Measurements from ENCODE around the gene RANBP17.

RANBP17 gene

DNA sequence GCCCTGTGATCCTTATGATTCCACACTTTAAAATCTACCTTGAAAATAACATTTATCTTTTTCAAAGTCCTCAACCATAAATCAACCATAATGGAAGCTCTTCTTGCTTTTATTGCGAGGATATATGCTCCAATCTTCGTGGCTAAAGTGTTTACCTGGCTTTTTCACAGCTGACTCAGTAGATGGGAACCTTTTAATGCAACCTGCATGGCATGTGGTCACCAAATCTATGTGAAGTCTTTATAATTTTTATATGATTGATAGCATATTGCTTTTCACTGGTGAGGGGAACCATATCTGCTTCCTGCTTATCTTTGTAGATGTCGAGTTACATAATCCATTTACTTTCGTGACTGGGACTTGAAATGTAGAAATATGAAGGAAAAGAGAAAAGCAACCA, 400.1 kb downstream of the RANBP17 start:
- Histone ChIP-seq H3K27me3 (ENCODE audit: control insufficient read depth in 1 of 2, insufficient read depth in 2 of 2, low read length in 2 of 2) (no peaks in the 10 kb centered on the region), H3K36me3 (ENCODE audit: control insufficient read depth in 2 of 2, insufficient read depth in 2 of 2, low read length in 2 of 2) (no peaks in the 10 kb centered on the region), H3K27ac (ENCODE audit: low read length) (no peak overlapping the region), H3K4me1 (ENCODE audit: control insufficient read depth, insufficient read depth, low read length) (no peaks in the 10 kb centered on the region), H3K9me3 (ENCODE audit: control insufficient read depth in 2 of 2, low read length in 2 of 2) (no peaks in the 10 kb centered on the region), H3K4me3 (ENCODE audit: low read length in 2 of 2) (no peak overlapping the region), H3K9ac (ENCODE audit: low read length in 2 of 2) (no peak overlapping the region)

DNA sequence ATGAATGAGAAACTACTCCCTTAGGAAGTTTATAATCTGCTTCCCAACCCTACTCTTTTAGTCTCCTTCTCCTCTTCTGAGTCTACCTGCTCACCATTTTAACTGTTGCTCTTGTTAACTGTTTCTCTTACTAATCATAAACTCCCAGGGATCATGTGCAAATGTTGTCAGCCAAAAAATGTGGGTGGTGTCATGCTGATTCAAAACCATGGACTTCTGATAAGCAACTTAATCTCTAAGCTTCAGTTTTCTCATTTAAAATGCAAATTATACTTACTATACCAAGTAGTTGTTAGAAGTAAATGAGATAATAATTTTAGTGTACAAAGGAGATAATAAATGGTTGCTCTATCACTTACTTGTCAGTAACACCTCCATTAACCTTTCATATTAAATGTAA, 401.4 kb downstream of the RANBP17 start:
- no peaks in the 10 kb centered on the region for H3K27me3 ChIP-seq (ENCODE audit: control insufficient read depth in 1 of 2, insufficient read depth in 2 of 2, low read length in 2 of 2)
- H3K4me1 ChIP-seq (ENCODE audit: control insufficient read depth, insufficient read depth, low read length): no peaks in the 10 kb centered on the region
- H3K4me3 ChIP-seq (ENCODE audit: low read length in 2 of 2): no peak overlapping the region
- no peak overlapping the region for H3K27ac ChIP-seq (ENCODE audit: low read length)
- H3K36me3 ChIP-seq (ENCODE audit: control insufficient read depth in 2 of 2, insufficient read depth in 2 of 2, low read length in 2 of 2): no peaks in the 10 kb centered on the region
- no peaks in the 10 kb centered on the region for H3K9me3 ChIP-seq (ENCODE audit: control insufficient read depth in 2 of 2, low read length in 2 of 2)
- H3K9ac ChIP-seq (ENCODE audit: low read length in 2 of 2): no peak overlapping the region

DNA sequence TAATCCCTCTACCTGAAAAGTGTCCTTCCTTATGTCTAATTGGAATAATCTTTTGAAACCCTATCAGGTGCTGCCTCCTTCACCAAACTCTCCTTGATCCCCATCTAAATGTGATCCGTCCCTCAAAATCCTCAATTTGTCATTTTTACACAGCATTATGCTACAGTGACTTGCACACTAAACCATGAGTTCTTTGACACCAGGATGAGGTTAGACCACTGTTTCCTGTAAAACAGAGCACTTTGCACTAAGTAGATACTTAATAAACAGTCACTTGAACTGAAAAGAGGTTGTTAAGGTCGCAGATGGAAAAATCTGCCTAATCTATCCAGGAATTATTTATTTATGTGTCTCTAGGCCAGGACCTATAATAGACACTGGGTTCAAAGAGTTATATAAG, 403.0 kb downstream of the RANBP17 start:
- no peaks in the 10 kb centered on the region for H3K36me3 ChIP-seq (ENCODE audit: control insufficient read depth in 2 of 2, insufficient read depth in 2 of 2, low read length in 2 of 2)
- H3K27ac ChIP-seq (ENCODE audit: low read length): no peak overlapping the region
- no peaks in the 10 kb centered on the region for H3K4me1 ChIP-seq (ENCODE audit: control insufficient read depth, insufficient read depth, low read length)
- H3K9ac ChIP-seq (ENCODE audit: low read length in 2 of 2): no peak overlapping the region
- no peak overlapping the region for H3K4me3 ChIP-seq (ENCODE audit: low read length in 2 of 2)
- no peaks in the 10 kb centered on the region for H3K27me3 ChIP-seq (ENCODE audit: control insufficient read depth in 1 of 2, insufficient read depth in 2 of 2, low read length in 2 of 2)
- H3K9me3 ChIP-seq (ENCODE audit: control insufficient read depth in 2 of 2, low read length in 2 of 2): no peaks in the 10 kb centered on the region

DNA sequence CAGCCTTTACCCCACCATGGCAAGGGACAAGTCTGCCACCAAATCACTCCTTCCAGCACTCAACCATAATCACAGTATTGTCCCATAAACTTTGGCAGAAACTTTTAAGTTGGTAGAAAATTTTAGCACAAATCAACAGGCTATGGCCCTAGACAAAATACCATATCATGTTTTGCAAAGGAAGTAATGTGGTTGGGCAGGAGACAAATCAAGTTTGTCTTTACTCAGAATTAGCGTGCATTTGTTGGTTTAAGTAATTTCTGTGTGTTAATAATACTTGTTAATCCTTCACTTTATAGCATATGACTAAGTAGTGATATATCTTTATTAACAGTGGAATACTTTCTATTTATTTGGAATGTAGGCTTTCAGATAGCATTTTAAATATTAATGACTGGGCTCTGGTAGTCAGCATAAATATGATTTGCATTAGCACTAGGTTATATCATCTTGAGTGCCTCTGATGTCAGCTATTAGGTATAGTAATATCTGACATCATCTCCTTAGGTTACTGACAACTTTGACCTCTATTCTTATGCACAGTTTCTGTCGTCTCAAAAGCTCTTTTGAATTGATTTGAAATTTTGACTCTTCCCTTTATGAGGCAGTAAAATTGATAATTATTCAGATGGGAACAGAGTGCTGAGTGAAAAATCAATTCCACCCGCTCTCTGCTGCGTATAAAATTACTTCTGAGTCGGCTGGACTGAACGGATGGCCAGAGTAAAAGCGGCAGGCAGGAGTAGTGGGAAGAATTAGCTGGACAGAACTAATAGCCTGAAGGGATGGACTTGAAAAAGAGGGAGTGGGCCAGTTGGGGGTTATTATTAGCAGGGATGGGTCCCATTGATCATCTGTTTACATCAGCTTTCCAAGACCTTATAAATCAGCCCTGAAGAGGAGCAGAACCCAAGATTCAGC, 407.1 kb downstream of the RANBP17 start:
- no peaks in the 10 kb centered on the region for H3K36me3 ChIP-seq (ENCODE audit: control insufficient read depth in 2 of 2, insufficient read depth in 2 of 2, low read length in 2 of 2)
- H3K27ac ChIP-seq (ENCODE audit: low read length): no peak overlapping the region
- H3K9ac ChIP-seq (ENCODE audit: low read length in 2 of 2): no peak overlapping the region
- no peak overlapping the region for H3K4me3 ChIP-seq (ENCODE audit: low read length in 2 of 2)
- no peaks in the 10 kb centered on the region for H3K27me3 ChIP-seq (ENCODE audit: control insufficient read depth in 1 of 2, insufficient read depth in 2 of 2, low read length in 2 of 2)
- no peaks in the 10 kb centered on the region for H3K9me3 ChIP-seq (ENCODE audit: control insufficient read depth in 2 of 2, low read length in 2 of 2)
- H3K4me1 ChIP-seq (ENCODE audit: control insufficient read depth, insufficient read depth, low read length): no peaks in the 10 kb centered on the region

DNA sequence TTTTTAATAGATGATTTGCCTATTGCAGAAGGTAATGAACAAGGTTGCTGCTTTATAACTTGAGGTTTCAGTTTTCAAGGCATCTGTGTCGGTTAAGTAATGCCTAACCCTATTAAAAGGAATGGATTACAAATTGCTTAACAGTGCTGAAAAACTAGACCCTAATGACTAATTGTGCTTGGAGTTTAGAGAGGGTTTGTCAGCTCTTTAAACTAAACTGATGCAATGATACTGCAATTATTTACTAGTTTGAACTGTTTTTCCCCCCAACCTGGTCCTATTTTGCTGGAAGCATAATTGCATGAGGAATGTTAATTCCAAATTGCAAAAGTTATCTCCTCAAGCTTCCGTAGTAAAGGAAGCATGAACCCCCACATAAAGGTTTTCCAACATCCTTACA, 407.9 kb downstream of the RANBP17 start:
- H3K36me3 ChIP-seq (ENCODE audit: control insufficient read depth in 2 of 2, insufficient read depth in 2 of 2, low read length in 2 of 2): no peaks in the 10 kb centered on the region
- H3K4me3 ChIP-seq (ENCODE audit: low read length in 2 of 2): no peak overlapping the region
- H3K27me3 ChIP-seq (ENCODE audit: control insufficient read depth in 1 of 2, insufficient read depth in 2 of 2, low read length in 2 of 2): no peaks in the 10 kb centered on the region
- H3K27ac ChIP-seq (ENCODE audit: low read length): no peak overlapping the region
- no peaks in the 10 kb centered on the region for H3K9me3 ChIP-seq (ENCODE audit: control insufficient read depth in 2 of 2, low read length in 2 of 2)
- H3K9ac ChIP-seq (ENCODE audit: low read length in 2 of 2): no peak overlapping the region
- no peaks in the 10 kb centered on the region for H3K4me1 ChIP-seq (ENCODE audit: control insufficient read depth, insufficient read depth, low read length)

DNA sequence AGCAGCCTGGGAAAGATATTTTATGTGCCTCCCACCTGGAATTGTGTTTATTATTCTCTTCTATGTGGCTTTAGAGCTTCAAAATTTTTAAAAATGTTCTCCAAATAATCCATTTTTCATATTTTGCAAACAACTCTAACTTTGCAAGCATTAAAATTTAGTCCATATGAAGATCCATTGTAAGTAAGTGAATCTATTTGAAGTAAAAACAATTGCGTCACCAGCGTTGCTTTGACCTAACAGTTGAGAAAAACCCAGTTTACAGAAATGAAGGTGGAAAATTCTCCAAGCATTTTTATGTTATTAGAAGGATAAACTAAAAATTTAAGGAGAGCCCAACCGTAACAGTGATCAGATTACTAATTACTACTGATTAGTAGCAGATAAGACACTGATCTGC, 408.3 kb downstream of the RANBP17 start:
- no peaks in the 10 kb centered on the region for H3K36me3 ChIP-seq (ENCODE audit: control insufficient read depth in 2 of 2, insufficient read depth in 2 of 2, low read length in 2 of 2)
- H3K4me1 ChIP-seq (ENCODE audit: control insufficient read depth, insufficient read depth, low read length): no peaks in the 10 kb centered on the region
- H3K27ac ChIP-seq (ENCODE audit: low read length): no peak overlapping the region
- H3K9ac ChIP-seq (ENCODE audit: low read length in 2 of 2): no peak overlapping the region
- H3K27me3 ChIP-seq (ENCODE audit: control insufficient read depth in 1 of 2, insufficient read depth in 2 of 2, low read length in 2 of 2): no peaks in the 10 kb centered on the region
- H3K4me3 ChIP-seq (ENCODE audit: low read length in 2 of 2): no peak overlapping the region
- H3K9me3 ChIP-seq (ENCODE audit: control insufficient read depth in 2 of 2, low read length in 2 of 2): no peaks in the 10 kb centered on the region

DNA sequence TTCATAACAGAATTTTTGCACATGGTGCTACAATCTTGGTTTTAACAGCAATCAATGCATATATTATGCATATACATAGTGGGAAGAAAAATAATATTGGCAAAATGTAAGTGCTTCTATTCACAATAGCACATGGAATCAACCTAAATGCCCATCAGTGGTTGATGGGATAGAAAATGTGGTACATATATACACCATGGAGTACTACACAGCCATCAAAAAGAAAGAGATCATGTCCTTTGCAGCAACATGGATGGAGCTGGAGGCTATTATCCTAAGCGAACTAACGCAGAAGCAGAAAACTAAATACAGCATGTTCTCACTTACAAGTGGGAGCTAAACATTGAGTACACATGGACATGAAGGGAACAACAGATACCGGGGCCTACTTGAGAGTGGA, 410.0 kb downstream of the RANBP17 start:
- H3K9ac ChIP-seq (ENCODE audit: low read length in 2 of 2): no peak overlapping the region
- H3K36me3 ChIP-seq (ENCODE audit: control insufficient read depth in 2 of 2, insufficient read depth in 2 of 2, low read length in 2 of 2): no peaks in the 10 kb centered on the region
- no peak overlapping the region for H3K4me3 ChIP-seq (ENCODE audit: low read length in 2 of 2)
- no peaks in the 10 kb centered on the region for H3K4me1 ChIP-seq (ENCODE audit: control insufficient read depth, insufficient read depth, low read length)
- H3K27me3 ChIP-seq (ENCODE audit: control insufficient read depth in 1 of 2, insufficient read depth in 2 of 2, low read length in 2 of 2): no peaks in the 10 kb centered on the region
- H3K27ac ChIP-seq (ENCODE audit: low read length): no peak overlapping the region
- no peaks in the 10 kb centered on the region for H3K9me3 ChIP-seq (ENCODE audit: control insufficient read depth in 2 of 2, low read length in 2 of 2)

DNA sequence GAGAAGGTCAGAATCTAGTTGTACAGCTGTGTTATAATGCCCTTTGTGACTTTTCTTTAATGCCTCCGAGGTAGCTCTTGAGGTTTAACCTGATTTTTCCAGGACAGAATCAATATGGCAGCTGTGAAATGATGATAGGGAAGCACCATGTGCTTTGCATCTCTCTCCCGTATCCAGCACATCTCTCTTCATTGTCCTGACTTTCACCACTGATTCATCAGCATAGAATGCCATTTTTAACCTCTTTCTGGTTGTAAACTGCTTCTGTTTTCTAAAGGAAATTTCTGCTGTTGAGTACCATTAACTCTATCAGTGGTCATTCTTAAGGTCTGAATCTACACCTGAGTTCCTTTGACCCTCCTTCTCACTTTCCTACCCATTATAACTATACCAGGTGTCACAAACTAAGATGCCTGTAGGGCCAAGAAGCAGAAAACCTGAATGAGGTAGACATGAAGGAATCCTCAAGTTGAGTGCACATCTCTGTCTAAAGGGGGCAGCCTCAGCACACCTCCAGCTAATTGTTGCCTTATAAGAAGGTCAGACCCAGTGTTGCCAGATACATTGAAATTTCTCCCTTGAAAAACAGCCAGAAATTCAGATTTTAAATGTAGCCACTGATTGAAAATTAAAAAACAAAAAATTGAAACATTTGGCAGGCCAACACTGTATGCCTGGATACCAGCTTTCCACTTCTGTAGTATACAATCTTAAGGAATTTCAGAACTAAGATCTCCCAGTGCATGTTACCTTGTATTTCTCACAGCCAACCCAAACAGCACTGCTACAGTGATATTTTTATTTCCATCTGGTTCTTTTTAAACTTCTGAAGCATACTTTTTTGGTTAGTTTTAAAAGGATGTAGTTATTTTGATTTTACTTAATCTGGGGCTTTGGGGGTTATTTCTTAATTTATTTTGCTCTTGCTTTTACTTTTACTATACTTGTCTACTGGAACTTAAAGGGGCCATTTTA, 411.5 kb downstream of the RANBP17 start:
- H3K36me3 ChIP-seq (ENCODE audit: control insufficient read depth in 2 of 2, insufficient read depth in 2 of 2, low read length in 2 of 2): no peaks in the 10 kb centered on the region
- H3K27ac ChIP-seq (ENCODE audit: low read length): no peak overlapping the region
- H3K9me3 ChIP-seq (ENCODE audit: control insufficient read depth in 2 of 2, low read length in 2 of 2): no peaks in the 10 kb centered on the region
- no peak overlapping the region for H3K9ac ChIP-seq (ENCODE audit: low read length in 2 of 2)
- no peaks in the 10 kb centered on the region for H3K4me1 ChIP-seq (ENCODE audit: control insufficient read depth, insufficient read depth, low read length)
- H3K4me3 ChIP-seq (ENCODE audit: low read length in 2 of 2): no peak overlapping the region
- H3K27me3 ChIP-seq (ENCODE audit: control insufficient read depth in 1 of 2, insufficient read depth in 2 of 2, low read length in 2 of 2): no peaks in the 10 kb centered on the region

DNA sequence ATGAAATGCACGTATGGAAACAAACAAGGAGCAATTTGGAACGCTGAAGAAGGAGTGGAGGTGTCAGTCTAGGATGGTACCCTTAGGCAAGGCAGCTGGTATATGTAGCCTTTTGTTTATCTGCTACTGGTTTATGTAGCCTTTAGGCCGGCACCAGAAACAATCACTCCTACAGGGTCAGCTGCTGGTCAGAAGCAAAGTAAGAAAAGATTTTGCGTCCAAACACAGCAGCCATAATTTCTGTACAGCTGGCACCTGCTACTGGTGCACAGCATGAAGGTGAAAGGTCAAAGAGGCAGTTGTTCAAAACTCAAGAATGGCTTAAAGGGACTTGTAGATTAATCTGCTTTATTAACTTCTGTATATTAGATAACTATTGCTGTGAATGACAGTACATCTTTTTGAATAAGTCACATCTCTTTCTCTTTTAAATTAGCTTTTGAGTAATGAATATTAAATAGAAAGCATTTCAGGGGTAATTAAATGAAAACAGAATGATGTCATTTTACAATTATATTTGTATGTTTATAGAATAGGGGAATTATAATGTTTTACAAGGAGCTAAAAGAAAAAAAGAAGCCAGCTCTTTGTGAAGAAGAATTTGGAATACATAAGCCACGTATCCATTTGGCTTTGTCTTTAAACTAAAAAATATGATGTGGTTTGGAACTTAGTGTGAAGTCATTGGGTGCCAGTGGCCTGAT, 414.2 kb downstream of the RANBP17 start:
- H3K27ac ChIP-seq (ENCODE audit: low read length): no peak overlapping the region
- H3K36me3 ChIP-seq (ENCODE audit: control insufficient read depth in 2 of 2, insufficient read depth in 2 of 2, low read length in 2 of 2): no peaks in the 10 kb centered on the region
- H3K4me1 ChIP-seq (ENCODE audit: control insufficient read depth, insufficient read depth, low read length): no peaks in the 10 kb centered on the region
- H3K4me3 ChIP-seq (ENCODE audit: low read length in 2 of 2): no peak overlapping the region
- H3K9ac ChIP-seq (ENCODE audit: low read length in 2 of 2): no peak overlapping the region
- no peaks in the 10 kb centered on the region for H3K27me3 ChIP-seq (ENCODE audit: control insufficient read depth in 1 of 2, insufficient read depth in 2 of 2, low read length in 2 of 2)
- no peaks in the 10 kb centered on the region for H3K9me3 ChIP-seq (ENCODE audit: control insufficient read depth in 2 of 2, low read length in 2 of 2)

DNA sequence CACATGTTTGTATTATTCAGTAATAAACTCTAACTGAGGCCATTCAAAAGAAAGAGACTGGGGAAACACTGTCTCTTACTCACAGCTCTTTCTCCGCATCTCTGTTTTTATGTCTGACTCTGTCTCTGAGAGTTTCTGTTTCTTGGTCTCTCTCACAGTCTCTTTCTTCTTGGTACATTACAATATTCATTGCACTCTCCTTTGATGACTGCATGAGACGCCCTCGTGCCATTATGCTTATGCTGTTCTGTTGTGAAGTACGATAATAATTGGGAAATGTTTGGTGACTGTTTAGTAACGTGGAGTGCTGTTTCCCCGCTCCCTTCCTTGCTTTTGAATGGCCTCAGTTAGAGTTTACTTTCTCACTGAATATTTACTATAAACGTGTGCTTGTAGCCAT, 421.9 kb downstream of the RANBP17 start:
- H3K4me1 ChIP-seq (ENCODE audit: control insufficient read depth, insufficient read depth, low read length): no peaks in the 10 kb centered on the region

More for the DNA sequence above, 421.9 kb downstream of the RANBP17 start:
- no peaks in the 10 kb centered on the region for H3K27me3 ChIP-seq (ENCODE audit: control insufficient read depth in 1 of 2, insufficient read depth in 2 of 2, low read length in 2 of 2)
- no peak overlapping the region for H3K9ac ChIP-seq (ENCODE audit: low read length in 2 of 2)
- no peaks in the 10 kb centered on the region for H3K36me3 ChIP-seq (ENCODE audit: control insufficient read depth in 2 of 2, insufficient read depth in 2 of 2, low read length in 2 of 2)
- H3K9me3 ChIP-seq (ENCODE audit: control insufficient read depth in 2 of 2, low read length in 2 of 2): no peaks in the 10 kb centered on the region
- no peak overlapping the region for H3K27ac ChIP-seq (ENCODE audit: low read length)
- no peak overlapping the region for H3K4me3 ChIP-seq (ENCODE audit: low read length in 2 of 2)
